ENCODE measurements around the gene ATP9B. TPM values are rescaled to one million over a fixed set of nuclear protein-coding genes. Genes with fewer than 3 reads are reported as not detected.

The ATP9B gene
- polyA plus RNA-seq, 4 donors = 29.3 to 36.4 (median 32.7) TPM

DNA sequence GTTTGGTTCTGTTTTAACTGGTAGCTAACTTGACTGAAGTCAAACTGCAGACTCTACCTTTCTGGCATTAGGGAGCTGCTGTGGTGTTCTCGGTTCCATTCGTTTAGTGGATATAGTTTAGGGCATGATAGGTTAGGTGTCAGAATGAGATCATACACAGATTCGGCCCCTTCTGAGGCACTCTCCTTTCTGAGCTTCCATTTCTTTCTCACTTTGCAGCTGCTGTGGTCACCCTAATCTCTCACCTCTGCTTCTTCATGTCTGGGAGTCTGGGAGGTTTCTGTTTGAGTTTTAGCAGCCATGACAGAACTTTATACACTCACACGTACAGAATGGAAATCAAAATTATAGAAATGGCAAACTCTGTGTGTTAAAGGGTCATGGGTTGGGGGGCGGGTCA is 122.8 kb downstream of the ATP9B start:
- DNase-seq (ENCODE audit: low read depth in 4 of 4, low spot score in 3 of 4) = no peak

GRCh38 chr18:79193826-79194225 is 124.6 kb downstream of the ATP9B start:
- no peak for DNase-seq (ENCODE audit: low read depth in 4 of 4, low spot score in 3 of 4)

- DNase-seq (ENCODE audit: low read depth in 4 of 4, low spot score in 3 of 4) = no peak
Observed at GRCh38 chr18:79195716-79196683, 126.8 kb downstream of the ATP9B start.

DNA sequence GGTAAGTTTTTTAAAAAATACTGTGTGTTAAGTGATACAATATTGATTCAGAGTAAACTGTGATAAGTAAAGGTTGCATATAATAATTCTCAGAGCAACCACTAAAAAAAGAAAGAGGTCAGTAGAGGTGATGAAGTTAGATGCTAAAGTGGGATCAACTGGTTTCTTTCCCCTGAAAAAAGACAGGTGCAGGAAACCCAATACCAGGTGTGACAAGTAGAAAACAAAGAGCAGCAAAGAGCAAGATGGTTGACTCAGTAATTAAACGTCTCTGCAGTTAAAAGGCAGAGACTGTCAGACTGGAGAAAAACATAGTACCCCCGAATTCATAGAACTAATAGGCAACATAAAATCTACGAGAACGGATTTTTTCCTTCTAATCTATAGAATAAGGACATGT is 128.3 kb downstream of the ATP9B start:
- DNase-seq (ENCODE audit: low read depth in 4 of 4, low spot score in 3 of 4) = no peak

GRCh38 chr18:79199691-79200374 is 130.6 kb downstream of the ATP9B start:
- no peak for DNase-seq (ENCODE audit: low read depth in 4 of 4, low spot score in 3 of 4)

GRCh38 chr18:79200546-79201268 is 131.5 kb downstream of the ATP9B start:
- peak in 2 of 4 donors; percentile 26 to 43 for DNase-seq (ENCODE audit: low read depth in 4 of 4, low spot score in 3 of 4)

DNA sequence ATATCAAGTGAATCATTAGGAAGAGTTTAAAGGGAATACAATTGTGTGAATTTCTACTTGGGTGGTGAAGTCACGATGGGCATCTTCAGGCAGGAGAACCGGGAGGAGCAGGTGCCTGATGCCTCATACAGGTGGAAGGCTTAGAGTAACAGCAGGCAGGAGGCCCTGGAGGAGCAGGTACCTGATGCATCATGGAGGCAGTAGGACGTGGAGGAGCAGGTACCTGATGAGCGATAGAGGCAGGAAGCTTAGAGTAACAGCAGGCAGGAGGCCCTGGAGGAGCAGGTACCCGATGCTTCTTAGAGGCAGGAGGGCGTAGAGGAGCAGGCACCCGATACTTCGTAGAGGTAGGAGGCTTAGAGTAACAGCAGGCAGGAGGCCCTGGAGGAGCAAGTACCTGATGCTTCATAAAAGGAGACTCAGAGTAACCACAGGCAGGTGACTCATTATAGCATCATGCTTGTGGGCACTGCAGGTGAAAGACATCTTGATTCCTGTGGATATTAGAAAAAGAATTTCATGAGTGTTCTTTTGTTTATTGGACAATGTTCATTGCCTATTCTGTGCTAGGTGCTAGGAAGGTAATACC is 133.9 kb downstream of the ATP9B start:
- DNase-seq (ENCODE audit: low read depth in 4 of 4, low spot score in 3 of 4) = no peak

DNA sequence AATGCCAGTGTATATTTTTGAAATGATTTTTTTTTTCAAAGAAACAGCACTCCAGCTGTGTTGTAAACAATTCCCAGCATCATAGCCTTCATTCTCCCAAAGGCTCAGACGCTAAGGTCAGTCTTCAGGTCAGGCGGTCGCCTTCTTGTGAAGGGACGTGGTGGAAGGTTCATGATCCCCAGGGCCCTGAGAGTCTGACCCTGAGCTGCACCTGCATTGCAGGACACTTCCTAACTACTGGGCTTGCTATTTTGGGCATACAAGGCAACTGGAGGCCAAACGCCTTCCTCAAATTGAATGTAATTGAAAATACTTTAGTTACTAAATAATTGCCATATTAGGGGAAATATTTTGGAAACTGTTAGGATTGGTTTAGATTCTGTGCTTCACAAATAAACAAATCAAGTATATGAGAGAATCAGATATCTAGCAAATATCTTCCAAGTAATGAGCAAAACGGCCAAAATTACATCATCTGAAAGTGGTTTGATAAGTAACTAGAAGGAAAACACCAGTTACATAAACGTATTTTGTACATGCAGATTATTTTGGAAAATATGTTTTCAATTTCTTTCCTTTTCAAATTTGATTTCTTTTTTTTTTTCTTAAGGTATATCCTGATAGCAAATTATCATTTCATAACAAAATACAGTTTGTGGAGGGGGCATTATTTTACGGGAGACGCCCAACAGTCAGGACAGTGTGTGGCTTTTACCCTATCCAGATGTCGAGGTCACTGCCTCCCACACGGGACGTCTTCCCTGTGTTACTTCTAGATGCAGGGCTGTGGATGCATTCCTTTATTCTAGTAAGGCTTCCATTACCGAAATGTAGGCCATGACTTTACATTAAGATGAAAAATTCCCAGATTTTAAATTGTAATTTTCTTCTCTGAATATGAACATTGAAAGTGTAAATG is 136.0 kb downstream of the ATP9B start:
- DNase-seq (ENCODE audit: low read depth in 4 of 4, low spot score in 3 of 4) = no peak

DNA sequence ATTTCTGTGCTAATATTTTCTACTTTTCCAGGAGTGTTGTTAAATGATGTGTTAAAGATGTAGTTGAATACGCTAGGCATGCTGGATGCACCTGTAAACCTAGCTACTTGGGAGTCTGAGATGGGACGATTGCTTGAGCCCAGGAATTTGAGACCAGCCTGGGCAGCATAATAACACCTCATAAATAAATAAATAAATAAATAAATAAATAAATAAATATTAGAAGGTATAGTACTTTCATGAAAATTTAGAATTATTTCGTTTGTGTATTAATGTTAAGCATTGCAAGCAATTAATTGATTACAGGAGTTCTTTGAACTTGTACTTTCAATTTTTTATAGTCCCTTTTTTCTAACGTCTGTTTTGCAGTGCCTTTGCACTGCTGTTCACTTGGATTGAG is 137.2 kb downstream of the ATP9B start:
- DNase-seq (ENCODE audit: low read depth in 4 of 4, low spot score in 3 of 4) = no peak

GRCh38 chr18:79208906-79209305 is 139.7 kb downstream of the ATP9B start:
- DNase-seq (ENCODE audit: low read depth in 4 of 4, low spot score in 3 of 4) = no peak

- no peak for DNase-seq (ENCODE audit: low read depth in 4 of 4, low spot score in 3 of 4)
Observed at GRCh38 chr18:79210002-79210910, 141.1 kb downstream of the ATP9B start.

- DNase-seq (ENCODE audit: low read depth in 4 of 4, low spot score in 3 of 4) = no peak
Observed at GRCh38 chr18:79211844-79212243, 142.7 kb downstream of the ATP9B start.

GRCh38 chr18:79214056-79214455 is 144.9 kb downstream of the ATP9B start:
- no peak for DNase-seq (ENCODE audit: low read depth in 4 of 4, low spot score in 3 of 4)

- no peak for DNase-seq (ENCODE audit: low read depth in 4 of 4, low spot score in 3 of 4)
Observed at GRCh38 chr18:79216176-79216575, 147.0 kb downstream of the ATP9B start.

GRCh38 chr18:79217979-79218604 is 148.9 kb downstream of the ATP9B start:
- DNase-seq (ENCODE audit: low read depth in 4 of 4, low spot score in 3 of 4) = no peak

DNA sequence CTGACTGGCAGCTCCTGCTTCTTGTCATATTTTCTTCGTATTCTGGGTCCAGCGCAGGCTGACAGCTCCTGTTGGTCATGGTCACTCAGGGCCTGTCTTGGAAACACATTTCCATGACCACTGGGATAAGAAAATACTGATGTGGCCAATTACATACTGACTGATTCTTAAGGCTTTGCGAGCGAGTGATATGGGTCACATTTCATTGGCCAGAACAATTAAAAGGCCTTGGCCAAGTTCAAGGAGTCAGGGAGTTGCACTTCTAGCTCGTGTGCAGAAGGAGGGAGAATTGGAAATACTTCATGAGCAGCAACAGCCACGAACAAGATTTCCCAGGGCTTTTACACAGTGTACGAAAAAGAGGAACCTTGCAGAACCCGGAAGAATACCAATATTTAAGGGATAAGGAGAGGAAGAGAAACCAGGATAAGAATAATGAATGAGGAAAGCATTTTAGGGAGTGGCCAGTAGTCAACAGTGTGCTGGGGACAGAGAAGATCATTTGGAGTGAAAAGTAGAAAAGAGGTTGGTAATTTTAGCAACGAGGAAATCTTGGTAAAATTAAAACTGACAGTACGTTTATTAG is 149.5 kb downstream of the ATP9B start:
- DNase-seq (ENCODE audit: low read depth in 4 of 4, low spot score in 3 of 4) = no peak

DNA sequence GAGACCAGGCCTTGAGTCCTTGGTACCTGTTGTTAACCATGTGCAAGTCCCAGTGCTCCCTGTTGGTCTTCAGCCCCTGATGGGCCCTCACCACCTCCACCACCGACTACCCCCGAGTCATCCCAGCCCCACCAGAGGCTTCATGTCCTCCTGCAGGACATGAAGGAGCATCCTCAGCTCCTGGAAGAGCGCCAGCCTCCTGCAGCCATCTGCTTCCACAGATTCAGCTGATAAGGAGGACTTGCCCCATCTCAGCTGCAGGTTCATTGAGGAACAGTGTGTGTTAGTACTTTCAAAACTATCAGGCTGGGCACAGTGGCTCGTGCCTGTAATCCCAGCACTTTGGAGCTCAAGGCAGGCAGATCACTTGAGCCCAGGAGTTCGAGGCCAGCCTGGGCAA is 151.9 kb downstream of the ATP9B start:
- no peak for DNase-seq (ENCODE audit: low read depth in 4 of 4, low spot score in 3 of 4)

DNA sequence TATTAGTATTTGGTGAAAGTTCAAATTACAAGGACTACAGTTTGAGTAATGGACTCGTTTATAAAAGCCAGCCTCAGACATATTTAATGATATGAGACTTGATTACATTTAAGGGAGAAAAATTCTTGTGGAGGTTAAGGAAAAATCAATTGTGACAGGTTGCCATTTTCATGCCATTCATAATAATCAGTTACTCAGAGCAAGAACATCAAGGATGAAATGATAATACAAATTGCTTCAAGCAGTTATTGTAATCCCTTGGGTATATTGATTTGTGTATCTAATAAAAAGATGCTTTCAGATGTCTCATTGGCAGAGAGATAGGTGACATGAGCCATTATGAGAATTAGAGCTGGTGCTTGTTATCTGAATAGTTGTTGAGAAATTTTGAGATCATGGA is 153.6 kb downstream of the ATP9B start:
- no peak for DNase-seq (ENCODE audit: low read depth in 4 of 4, low spot score in 3 of 4)
